HG03045 (cell line): ENCODE results near the gene FAM78A.
"Not testable (repeated sequence)": the region's sequence is repeated elsewhere in the genome, so short reads cannot be mapped to it uniquely, and the experiment has no call there.

Source experiments
- ATAC-seq: cut with Tn5 transposase; IDR thresholded peaks from one replicate; pipeline ENCODE4 v1.9.1; 2021; ENCODE audit warnings: mild to moderate bottlenecking, moderate library complexity; ENCODE audit not compliant: unreplicated experiment

FAM78A gene

GRCh38 chr9:131270171-131271015 lies 5.9 kb downstream of the FAM78A start:
- no peak for ATAC-seq

GRCh38 chr9:131266266-131267229 lies 9.8 kb downstream of the FAM78A start:
- no peak for ATAC-seq

- no peak for ATAC-seq
Observed at GRCh38 chr9:131264231-131264630, 12.1 kb downstream of the FAM78A start.

GRCh38 chr9:131263701-131264100 lies 12.6 kb downstream of the FAM78A start:
- ATAC-seq, result no peak

- ATAC-seq, result not testable (repeated sequence)
Observed at GRCh38 chr9:131263033-131263343, 13.3 kb downstream of the FAM78A start.

- no peak for ATAC-seq
Observed at GRCh38 chr9:131262327-131263032, 13.8 kb downstream of the FAM78A start.

GRCh38 chr9:131260751-131261452 lies 15.4 kb downstream of the FAM78A start:
- ATAC-seq, result no peak

GRCh38 chr9:131259916-131260597 lies 16.3 kb downstream of the FAM78A start:
- ATAC-seq, result no peak

GRCh38 chr9:131259432-131259898 lies 16.8 kb downstream of the FAM78A start:
- ATAC-seq, result no peak

- ATAC-seq, result no peak
Observed at GRCh38 chr9:131258698-131259431, 17.4 kb downstream of the FAM78A start.

- ATAC-seq, result no peak
Observed at GRCh38 chr9:131258186-131258585, 18.1 kb downstream of the FAM78A start.

GRCh38 chr9:131257266-131258025 lies 18.9 kb downstream of the FAM78A start:
- ATAC-seq, result no peak

GRCh38 chr9:131255676-131256197 lies 20.6 kb downstream of the FAM78A start:
- no peak for ATAC-seq

GRCh38 chr9:131254626-131255025 lies 21.7 kb downstream of the FAM78A start:
- ATAC-seq, result no peak

- no peak for ATAC-seq
Observed at GRCh38 chr9:131253891-131254491, 22.3 kb downstream of the FAM78A start.

- no peak for ATAC-seq
Observed at GRCh38 chr9:131252120-131252519, 24.2 kb downstream of the FAM78A start.

- no peak for ATAC-seq
Observed at GRCh38 chr9:131246618-131247017, 29.7 kb downstream of the FAM78A start.

- not testable (repeated sequence) for ATAC-seq
Observed at GRCh38 chr9:131244331-131244730, 32.0 kb downstream of the FAM78A start.
